GM10248 (cell line): ENCODE measurements around the gene RAB8B.

Source experiments
- CTCF ChIA-PET: fragments of 300-600 bp; sonication (Branson Sonifier 250); formaldehyde crosslinking; extraction: SDS; loops from one replicate; lab custom pipeline; 2021; ENCODE audit warnings: antibody characterized with exemption; lab: Yijun Ruan, JAX
- POLR2A ChIA-PET: fragments of 350-650 bp; sonication (Branson Sonifier 250); formaldehyde crosslinking; extraction: SDS; loops from one replicate; lab custom pipeline; 2020; ENCODE audit warnings: antibody characterized with exemption; lab: Yijun Ruan, JAX
- DNase-seq: peaks from one replicate; pipeline ENCODE4 v3.0.0; 2012; ENCODE audit errors: extremely low spot score
- TF ChIP-seq, protein P1 (sequence below): IDR thresholded peaks from 2 replicates; pipeline ENCODE4 v1.5.1; 2012; ENCODE audit warnings: mild to moderate bottlenecking, low read depth; ENCODE audit errors: extremely low read depth, missing control alignments, control extremely low read depth

The RAB8B gene

DNA sequence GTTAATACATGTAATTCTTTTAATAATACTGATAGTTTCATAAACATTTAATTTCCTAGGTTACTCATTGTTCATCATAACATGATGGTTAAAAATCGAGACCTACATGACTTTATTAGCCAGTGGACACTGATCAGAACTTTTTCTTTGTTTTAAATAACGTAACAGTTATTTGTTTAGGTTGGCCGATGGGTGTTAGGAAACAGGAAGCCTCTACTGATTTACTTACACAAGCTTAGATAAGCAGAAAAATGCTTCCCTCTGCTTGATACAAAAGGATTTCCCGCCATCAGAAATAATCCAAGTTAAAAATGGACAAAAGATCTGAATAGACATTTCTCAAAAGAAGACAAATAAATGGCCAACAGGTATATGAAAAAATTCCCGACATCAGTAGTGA lies 71.4 kb downstream of the RAB8B start:
- TF ChIP-seq, protein P1, sequence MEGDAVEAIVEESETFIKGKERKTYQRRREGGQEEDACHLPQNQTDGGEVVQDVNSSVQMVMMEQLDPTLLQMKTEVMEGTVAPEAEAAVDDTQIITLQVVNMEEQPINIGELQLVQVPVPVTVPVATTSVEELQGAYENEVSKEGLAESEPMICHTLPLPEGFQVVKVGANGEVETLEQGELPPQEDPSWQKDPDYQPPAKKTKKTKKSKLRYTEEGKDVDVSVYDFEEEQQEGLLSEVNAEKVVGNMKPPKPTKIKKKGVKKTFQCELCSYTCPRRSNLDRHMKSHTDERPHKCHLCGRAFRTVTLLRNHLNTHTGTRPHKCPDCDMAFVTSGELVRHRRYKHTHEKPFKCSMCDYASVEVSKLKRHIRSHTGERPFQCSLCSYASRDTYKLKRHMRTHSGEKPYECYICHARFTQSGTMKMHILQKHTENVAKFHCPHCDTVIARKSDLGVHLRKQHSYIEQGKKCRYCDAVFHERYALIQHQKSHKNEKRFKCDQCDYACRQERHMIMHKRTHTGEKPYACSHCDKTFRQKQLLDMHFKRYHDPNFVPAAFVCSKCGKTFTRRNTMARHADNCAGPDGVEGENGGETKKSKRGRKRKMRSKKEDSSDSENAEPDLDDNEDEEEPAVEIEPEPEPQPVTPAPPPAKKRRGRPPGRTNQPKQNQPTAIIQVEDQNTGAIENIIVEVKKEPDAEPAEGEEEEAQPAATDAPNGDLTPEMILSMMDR: no peak
- CTCF ChIA-PET: interaction anchor here (1.5 kb wide), 1 partner anchor 14 kb away, joined by 5 read pairs; no protein-coding TSS in a partner anchor
- POLR2A ChIA-PET: no interaction called here
- no peak for DNase-seq

DNA sequence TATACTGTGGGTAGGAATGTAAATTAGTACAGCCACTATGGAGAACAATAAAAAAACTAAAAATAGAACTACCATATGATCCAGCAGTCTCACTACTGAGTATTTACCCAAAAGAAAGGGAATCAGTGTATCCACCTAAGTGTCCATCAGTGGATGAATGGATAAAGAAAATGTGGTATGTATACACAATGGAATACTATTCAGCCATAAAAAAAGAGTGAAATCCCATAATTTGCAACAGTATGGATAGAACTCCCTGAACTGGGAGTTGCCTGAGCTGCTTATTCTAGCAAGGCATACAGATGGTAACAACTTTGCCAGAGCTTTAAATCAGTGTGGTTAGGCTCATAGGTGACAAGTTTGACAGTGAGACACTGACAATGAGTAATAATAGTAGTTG lies 71.9 kb downstream of the RAB8B start:
- ChIA-PET POLR2A (interaction anchor here (1.4 kb wide), 1 partner anchor 65 kb away, joined by 4 read pairs; no protein-coding TSS in a partner anchor), CTCF (interaction anchor here (1.4 to 1.5 kb wide), 2 partner anchors 13 to 15 kb away, joined by 5 read pairs; no protein-coding TSS in a partner anchor)
- TF ChIP-seq, protein P1: no peak
- no peak for DNase-seq

DNA sequence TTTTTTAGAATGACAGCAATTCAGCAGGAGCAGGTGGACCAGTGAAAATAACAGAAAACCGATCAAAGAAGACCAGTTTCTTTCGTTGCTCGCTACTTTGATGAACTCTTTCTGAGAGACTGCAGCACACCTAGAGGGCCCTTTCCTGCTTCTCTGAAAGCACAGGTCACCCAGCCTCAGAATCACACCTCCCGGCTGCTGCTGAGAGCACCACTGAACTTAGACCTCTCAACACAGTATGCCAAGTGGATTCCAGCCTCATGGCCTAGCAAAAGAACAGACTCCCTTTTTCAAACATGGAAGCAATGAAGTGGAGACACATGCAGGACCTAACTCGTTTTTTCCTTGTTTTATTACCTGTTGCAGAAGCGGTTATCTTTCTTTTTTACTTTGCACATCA lies 74.1 kb downstream of the RAB8B start:
- DNase-seq: no peak

DNA sequence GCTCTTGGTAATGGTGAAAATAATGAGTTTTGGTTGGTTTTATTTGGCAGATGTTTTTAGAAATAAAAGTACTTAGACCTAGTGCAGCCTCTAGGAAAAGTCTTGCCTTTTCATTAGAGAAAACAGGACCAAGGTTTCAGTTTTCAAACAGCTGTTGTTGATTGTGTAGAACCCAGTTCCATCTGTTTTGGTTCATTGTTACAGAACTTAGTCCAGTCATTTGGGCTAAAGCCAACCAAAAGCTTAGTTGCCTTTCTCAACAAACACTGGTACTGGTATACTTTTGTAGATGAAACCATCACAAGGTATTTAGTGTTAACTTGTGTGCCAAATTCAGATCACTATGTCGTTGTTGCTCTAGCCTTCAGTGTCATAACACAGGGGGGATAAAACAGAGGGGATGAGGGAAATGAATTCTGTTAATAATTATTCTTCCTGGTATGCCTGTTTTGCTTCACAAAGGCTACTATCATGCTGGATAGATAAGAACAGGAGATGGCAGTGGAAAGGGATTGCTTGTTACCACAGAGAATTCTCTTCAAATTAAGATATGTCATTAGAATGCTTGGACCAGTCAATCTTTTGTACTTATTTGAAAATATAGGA lies 75.4 kb downstream of the RAB8B start:
- TF ChIP-seq, protein P1: no peak
- ChIA-PET POLR2A (no interaction called here), CTCF (interaction anchor here (1.6 to 1.8 kb wide), 2 partner anchors 10 to 27 kb away, joined by 4 read pairs; no protein-coding TSS in a partner anchor)
- no peak for DNase-seq

More for the DNA sequence above, 74.1 kb downstream of the RAB8B start:
- POLR2A ChIA-PET: no interaction called here
- TF ChIP-seq, protein P1: no peak
- CTCF ChIA-PET: interaction anchor here (1.6 kb wide), 1 partner anchor 8 kb away, joined by 4 read pairs; no protein-coding TSS in a partner anchor

DNA sequence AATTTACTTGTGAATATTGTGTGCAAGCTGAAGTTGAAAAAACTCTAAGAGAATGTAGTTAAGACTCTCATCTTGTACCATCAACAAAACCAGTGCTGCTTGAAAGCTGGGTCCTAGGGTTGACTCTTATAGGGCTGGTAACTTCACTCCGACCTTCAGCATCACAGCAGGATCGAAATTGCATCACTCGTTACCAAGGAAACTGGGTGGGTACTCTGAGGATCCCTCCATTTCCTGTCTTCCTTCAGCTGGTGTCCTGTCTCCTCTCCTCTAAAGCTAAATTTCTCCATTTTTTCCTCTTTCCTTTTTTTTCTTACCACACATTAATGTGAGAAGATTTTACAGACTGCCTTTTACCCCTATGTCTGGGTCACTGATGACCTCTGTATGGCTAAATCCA lies 85.0 kb downstream of the RAB8B start:
- TF ChIP-seq, protein P1: no peak
- DNase-seq: no peak
- CTCF ChIA-PET: interaction anchor here (1.0 kb wide), 1 partner anchor 78 kb away, joined by 3 read pairs; no protein-coding TSS in a partner anchor
- POLR2A ChIA-PET: no interaction called here

DNA sequence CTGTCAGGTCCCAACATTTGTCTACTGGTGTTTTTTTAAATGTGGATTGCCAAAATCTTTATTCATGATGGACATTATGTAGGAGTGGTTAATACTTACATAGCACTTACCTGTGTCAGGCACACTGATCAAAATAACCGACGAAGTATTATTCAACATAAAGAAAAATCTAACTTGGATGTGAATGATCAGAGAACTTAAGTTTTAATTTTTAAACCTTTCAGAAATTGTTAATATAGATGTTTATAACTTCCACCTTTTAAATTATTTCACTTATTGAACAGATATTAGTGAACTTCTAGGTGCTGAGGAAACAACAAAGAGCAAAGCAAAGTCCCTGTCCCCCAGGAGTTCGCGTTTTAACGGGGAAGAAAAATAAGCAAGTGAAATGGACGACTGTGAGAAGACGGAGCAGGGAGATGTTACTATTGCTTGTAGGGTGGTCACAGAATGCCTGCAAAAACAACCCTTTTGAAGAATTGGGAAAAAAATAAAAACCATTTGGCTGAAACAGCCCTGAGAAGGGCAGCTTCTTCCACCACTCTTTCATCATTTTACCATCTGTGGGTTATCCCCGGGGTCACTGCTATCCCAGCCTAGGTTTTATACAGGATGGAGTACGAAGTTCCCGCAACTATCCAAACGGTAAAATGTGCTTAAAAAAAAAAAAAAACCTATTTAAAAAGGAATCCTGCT lies 87.1 kb downstream of the RAB8B start:
- CTCF ChIA-PET: interaction anchor here (1.2 to 1.4 kb wide), 2 partner anchors 14 to 86 kb away, joined by 3 to 4 read pairs; no protein-coding TSS in a partner anchor
- POLR2A ChIA-PET: no interaction called here
- DNase-seq: no peak
- TF ChIP-seq, protein P1: no peak
